ENCODE data around the gene PLXNA4. TPM values are rescaled to one million over a fixed set of nuclear protein-coding genes. Genes with fewer than 3 reads are reported as not detected.
A peak's percentile ranks its signal among the peaks of the same experiment; 100 is the strongest.

Gene PLXNA4
- total and polyA plus RNA-seq, 3 donors from 2014 or later: 3.4 to 5.5 (median 3.8) TPM

- no peaks in the 10 kb centered on the region for H3K27me3 ChIP-seq
- no peak overlapping the region for H3K4me3 ChIP-seq
- peak; percentile 97 for DNase-seq
- intact Hi-C loops (cut with DNase I; ENCODE audit: low total_unique reads): no loop called here
- 51 to 69% methylated on average over 3 to 5 of the region's 5 CpGs for WGBS, 2 donors
- peak overlapping the region in 1 of 2 donors; percentile 40 for H3K27ac ChIP-seq
- H3K9me3 ChIP-seq: no peaks in the 10 kb centered on the region
- peaks cover 21% of the 10 kb centered on the region for H3K4me1 ChIP-seq
- TF ChIP-seq, protein P1, sequence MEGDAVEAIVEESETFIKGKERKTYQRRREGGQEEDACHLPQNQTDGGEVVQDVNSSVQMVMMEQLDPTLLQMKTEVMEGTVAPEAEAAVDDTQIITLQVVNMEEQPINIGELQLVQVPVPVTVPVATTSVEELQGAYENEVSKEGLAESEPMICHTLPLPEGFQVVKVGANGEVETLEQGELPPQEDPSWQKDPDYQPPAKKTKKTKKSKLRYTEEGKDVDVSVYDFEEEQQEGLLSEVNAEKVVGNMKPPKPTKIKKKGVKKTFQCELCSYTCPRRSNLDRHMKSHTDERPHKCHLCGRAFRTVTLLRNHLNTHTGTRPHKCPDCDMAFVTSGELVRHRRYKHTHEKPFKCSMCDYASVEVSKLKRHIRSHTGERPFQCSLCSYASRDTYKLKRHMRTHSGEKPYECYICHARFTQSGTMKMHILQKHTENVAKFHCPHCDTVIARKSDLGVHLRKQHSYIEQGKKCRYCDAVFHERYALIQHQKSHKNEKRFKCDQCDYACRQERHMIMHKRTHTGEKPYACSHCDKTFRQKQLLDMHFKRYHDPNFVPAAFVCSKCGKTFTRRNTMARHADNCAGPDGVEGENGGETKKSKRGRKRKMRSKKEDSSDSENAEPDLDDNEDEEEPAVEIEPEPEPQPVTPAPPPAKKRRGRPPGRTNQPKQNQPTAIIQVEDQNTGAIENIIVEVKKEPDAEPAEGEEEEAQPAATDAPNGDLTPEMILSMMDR (IDR thresholded peaks at IDR 0.05): no peak
- H3K36me3 ChIP-seq (ENCODE audit: low read depth, missing control alignments): no peaks in the 10 kb centered on the region
Measured at GRCh38 chr7:132251327-132251659, 325.0 kb downstream of the PLXNA4 start.

- Histone ChIP-seq H3K27ac (peak overlapping the region; percentile 17 to 23), H3K4me1 (peaks cover 21% of the 10 kb centered on the region), H3K4me3 (no peak overlapping the region), H3K9me3 (no peaks in the 10 kb centered on the region), H3K27me3 (no peaks in the 10 kb centered on the region), H3K36me3 (ENCODE audit: low read depth, missing control alignments) (no peaks in the 10 kb centered on the region)
- intact Hi-C loops (cut with DNase I; ENCODE audit: low total_unique reads): no loop called here
- no peak for DNase-seq
- WGBS, 2 donors: 40 to 51% methylated on average over 4 of the region's 4 CpGs
- TF ChIP-seq, protein P1 (IDR thresholded peaks at IDR 0.05): no peak
- no peak for TF ChIP-seq POLR2A (IDR thresholded peaks at IDR 0.05)
Measured at GRCh38 chr7:132250480-132251326, 325.6 kb downstream of the PLXNA4 start.

GRCh38 chr7:132249256-132249971, 326.9 kb downstream of the PLXNA4 start:
- H3K4me3 ChIP-seq: no peak overlapping the region
- no peaks in the 10 kb centered on the region for H3K36me3 ChIP-seq (ENCODE audit: low read depth, missing control alignments)
- DNase-seq: peak; percentile 65
- no peaks in the 10 kb centered on the region for H3K27me3 ChIP-seq
- TF ChIP-seq POLR2A (IDR thresholded peaks at IDR 0.05): no peak
- TF ChIP-seq, protein P1 (IDR thresholded peaks at IDR 0.05): no peak
- H3K27ac ChIP-seq: peak overlapping the region; percentile 12 to 23
- intact Hi-C loops (cut with DNase I; ENCODE audit: low total_unique reads): no loop called here
- no peaks in the 10 kb centered on the region for H3K9me3 ChIP-seq
- WGBS, 2 donors: 19 to 55% methylated on average over 10 to 19 of the region's 19 CpGs
- H3K4me1 ChIP-seq: peaks cover 21% of the 10 kb centered on the region

- Histone ChIP-seq H3K27me3 (no peaks in the 10 kb centered on the region), H3K27ac (peak overlapping the region in 1 of 2 donors; percentile 12), H3K36me3 (ENCODE audit: low read depth, missing control alignments) (no peaks in the 10 kb centered on the region), H3K4me3 (no peak overlapping the region), H3K9me3 (no peaks in the 10 kb centered on the region), H3K4me1 (peaks cover 21% of the 10 kb centered on the region)
- no peak for TF ChIP-seq POLR2A (IDR thresholded peaks at IDR 0.05)
- TF ChIP-seq, protein P1 (IDR thresholded peaks at IDR 0.05): no peak
- intact Hi-C loops (cut with DNase I; ENCODE audit: low total_unique reads): no loop called here
- DNase-seq: no peak
- 46 to 48% methylated on average over 2 of the region's 2 CpGs for WGBS, 2 donors
Measured at GRCh38 chr7:132248841-132249240, 327.4 kb downstream of the PLXNA4 start.
